Measurements from ENCODE around the gene SPATS2L.

Gene SPATS2L

DNA sequence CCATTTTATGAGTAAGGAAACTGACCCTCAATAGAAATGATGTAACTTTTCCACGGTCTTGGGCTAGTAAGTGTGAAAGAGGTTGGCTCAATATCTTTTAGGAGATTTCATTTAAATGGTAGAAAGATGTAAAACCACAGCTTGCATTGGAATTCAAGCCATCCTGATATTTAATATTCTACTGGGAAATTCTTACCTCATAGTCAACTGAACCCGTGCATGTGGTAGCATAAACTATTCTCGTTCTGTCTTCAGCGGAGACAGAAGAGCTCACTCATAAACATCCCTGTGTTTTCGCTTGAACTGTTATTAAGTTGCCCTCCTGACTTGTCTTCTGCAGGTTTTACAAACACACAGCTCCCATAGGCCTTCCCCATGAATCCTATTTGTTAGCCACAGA lies 8.5 kb upstream of the SPATS2L start:
- DNase-seq (ENCODE audit: low spot score): no peak

DNA sequence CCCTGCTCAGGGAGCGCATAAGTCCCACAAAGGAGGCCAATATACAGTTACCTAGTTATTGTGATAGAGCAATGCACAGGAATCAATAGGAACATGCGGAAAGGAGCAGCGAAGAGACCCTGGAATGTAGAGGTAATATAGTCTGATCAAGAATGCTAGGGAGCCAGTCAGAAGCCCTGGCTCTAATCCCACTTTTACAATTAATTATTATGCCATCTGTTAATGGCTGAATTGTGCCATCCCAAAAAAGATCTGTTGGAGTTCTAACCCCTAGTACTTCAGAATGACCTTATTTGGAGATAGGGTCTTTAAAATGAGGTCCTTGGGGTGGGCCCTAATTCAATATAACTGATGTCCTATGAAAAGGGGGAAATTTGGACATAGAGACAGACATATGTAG lies 7.7 kb upstream of the SPATS2L start:
- no peak for DNase-seq (ENCODE audit: low spot score)

DNA sequence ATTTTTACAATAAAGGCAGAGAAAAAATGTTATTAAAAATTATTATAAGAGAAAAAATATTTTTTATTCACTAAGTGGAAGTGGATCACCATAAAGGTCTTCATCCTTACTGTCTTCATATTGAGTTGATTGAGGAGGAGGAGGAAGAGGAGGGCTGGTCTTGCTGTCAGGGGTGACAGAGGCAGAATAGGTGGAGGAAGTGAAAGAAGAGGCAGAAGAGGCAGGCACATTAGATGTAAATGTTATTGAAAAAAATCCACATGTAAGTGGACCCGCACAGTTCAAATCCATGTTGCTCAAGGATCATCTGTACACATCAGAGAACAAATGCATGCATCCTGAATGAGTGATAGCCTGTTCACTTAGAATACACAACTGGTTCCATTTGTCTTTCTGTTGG lies 6.4 kb upstream of the SPATS2L start:
- no peak for DNase-seq (ENCODE audit: low spot score)

DNA sequence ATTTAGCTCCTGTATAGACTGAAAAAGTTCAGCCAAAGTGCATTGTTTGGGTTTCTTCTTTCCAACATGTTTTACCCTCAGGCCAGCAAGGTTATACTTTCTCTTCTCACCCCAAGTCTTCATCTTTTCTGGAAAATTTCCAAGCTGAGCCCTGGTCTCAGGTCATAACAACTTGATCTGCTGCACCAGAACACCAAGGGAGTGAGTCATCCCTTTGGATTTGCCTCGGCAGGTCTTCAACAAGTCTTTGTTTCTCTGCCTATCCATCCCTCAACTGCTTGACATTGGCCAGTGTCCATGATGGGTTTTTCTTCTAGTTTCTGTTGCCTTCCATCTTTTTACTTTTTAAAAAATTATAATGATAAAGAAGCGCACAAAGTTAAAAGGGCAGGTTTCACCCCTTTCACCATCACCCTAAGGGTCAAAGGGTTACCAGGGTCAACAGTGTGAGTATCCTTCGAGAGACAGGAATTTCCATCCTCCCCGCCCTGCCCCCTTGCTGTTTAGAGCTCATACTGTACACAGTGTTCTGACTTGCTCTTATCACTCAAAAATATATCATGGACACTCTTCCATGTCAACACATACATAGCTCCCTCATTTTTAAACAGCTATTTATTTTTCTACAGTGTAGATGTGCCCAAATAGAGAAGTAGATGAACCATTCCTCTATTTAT lies 5.7 kb upstream of the SPATS2L start:
- no peak for DNase-seq (ENCODE audit: low spot score)

DNA sequence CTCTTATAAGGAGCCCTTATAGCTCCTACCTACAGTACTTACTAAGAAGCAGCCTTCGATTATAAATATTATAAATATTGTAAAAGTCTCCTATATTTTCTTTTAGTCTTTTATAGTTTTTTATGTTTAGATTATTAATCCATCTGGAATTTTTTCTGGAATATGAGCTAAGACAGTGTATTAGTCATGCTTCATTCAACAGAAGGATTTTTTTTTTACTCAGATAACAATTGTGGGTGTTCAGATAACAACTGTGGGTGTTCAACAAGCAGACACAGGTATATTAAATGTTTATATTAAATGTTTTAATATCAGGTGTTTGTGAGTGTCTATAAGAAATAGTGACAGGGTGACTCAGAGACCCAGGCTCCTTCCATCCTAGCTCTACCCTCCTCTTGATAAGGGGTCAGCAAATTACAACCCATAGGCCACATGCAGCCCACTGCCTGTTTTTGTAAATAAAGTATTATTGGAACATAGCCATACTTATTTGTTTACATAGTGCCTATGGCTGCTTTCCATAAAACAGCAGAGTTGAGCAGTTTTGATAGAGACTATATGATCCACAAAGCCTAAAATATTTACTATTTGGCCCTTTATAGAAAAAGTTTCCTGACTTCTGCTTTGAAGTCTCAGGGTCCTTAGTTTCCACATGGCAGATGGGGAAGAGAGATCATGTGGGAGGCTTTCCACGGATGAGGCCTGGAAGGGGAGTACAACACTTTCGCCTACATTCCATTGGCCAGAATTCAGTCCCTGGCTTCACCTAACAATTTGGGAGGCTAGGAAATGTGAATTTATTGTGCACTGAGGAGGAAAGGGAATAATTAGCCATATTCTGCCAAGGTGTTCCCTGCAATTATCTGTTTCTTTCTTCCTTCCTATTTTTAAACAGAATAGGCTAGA lies 4.3 kb upstream of the SPATS2L start:
- DNase-seq (ENCODE audit: low spot score): no peak

DNA sequence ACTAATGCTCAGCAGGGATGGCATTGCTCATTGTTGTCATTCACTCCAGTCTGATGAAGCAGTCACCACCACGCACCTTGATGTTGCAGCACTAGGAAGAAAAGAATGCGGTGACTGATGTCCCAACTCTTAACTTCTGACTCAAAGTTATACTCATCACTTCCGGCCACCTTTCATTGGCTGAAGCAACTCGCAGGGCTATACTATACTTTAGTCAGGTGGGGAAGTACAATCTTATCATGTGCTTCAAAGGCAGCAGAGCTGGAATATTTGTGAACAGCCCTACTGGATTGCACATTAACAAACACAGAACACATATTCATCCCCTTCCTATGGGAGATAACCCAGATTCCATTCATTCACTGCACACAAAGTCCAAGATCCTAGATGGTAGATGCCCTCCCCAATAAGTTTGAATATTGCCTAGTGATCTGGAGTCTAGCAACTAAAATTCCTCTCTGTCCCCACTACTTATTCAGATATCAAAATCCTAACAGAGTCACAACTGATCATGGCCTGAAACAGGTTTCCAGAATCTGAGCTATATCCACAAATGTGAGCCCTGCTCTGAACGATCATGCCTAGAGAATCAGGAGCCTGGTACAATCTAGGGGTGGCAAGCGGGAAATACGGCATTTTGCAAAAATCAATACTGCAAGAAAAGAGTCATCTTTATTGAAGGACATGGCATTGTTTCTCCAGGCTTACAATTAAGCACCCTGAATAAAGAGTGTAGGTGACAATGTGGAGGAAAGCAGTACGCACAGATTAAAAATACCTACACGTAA lies 3.4 kb upstream of the SPATS2L start:
- DNase-seq (ENCODE audit: low spot score): no peak

DNA sequence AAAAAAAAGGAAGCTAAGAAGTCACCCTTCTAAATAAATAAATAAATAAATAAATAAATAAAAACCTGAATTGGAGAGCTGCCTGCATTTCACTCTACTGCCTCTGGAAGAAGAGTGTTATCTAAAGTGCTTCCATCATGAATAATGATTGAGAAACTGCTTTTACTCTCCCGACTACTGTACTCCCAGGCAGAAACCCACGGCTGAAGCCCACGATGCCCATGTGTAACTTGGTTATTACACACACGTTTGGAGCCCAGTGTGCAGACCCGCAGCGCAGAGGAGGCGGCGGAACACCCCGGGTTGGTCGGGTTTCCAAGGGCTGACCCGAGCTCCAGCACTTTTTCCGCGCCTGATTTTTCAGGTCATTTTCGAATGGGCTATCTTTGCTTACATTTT lies 697 bp upstream of the SPATS2L start:
- peak; percentile 4 for DNase-seq (ENCODE audit: low spot score)

DNA sequence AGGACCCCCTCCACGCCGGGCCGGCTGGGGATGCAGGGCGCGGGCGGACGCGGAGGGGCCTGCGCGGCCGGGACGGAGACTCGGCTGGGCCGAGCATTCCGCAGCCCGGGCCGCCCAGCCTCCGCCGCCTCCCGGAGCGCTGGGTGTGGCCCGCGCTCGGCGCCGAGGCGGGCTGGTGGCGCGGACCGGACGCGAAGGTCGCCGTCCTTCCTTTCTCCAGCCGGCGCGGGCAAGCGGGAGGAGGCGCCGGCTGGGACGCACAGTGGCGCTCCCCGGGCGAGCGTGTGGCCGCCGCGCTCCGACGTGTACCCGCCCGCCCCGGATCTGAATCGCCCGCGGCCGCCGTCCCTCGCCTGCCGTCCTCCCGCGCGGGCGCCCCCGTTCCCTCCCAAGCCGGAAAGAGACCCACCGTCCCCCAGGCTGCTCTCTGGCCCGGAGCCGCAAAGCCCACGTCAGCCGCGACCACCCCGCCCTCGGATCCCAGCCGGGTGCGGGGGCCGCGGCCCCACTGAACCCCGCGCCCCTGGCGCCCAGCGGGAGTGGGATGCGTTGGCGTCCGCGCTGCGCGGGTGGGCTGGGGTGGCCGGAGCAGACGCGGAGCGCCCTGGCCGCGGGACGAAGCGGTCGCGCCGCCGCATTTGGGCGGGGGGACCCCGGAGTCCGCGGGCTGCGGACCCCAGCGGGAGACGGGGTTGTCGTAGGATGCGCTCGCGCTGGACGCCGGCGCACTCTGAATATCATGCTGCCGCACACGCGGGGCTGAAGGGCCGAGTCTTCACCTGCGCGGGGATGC lies 634 bp downstream of the SPATS2L start:
- DNase-seq (ENCODE audit: low spot score): peak; percentile 7

DNA sequence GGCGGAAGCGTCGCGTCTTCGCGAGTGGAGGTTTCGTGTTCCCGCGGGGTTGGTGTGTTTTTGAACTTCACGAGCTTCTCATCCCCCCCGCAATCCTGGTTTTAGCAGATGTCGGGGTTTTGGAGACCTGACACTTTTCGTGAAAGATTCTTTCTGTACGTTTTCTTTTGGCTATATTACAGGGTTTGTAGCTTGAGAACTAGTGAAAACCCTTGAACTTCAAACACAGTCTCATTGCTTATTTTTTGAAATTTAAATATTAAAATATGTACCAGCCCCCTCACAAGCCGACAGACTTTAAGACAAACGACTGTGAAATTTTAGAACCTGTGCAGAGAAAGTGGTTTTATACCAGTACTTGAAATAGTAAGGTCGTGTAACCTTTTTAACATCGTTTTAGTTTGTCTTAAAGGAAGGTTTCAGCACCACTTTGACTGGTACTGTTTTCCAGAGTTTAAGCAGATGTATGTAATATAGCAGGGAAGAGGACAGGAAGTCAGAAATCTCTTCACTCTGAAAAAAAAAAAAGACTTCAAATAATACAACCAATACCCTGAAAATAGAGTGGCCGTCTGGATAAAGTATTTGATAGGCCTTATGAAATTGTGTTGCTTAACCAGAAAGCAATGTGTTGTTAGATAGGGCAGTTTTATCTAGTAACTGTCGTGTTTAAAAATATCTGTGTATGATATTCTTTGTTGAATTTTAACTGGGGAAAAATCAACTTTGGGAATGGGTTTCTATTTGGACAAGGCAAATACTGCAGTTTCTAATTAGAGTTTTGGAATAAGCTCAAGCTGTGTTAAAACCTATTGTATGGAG lies 1.4 kb downstream of the SPATS2L start:
- DNase-seq (ENCODE audit: low spot score): no peak

DNA sequence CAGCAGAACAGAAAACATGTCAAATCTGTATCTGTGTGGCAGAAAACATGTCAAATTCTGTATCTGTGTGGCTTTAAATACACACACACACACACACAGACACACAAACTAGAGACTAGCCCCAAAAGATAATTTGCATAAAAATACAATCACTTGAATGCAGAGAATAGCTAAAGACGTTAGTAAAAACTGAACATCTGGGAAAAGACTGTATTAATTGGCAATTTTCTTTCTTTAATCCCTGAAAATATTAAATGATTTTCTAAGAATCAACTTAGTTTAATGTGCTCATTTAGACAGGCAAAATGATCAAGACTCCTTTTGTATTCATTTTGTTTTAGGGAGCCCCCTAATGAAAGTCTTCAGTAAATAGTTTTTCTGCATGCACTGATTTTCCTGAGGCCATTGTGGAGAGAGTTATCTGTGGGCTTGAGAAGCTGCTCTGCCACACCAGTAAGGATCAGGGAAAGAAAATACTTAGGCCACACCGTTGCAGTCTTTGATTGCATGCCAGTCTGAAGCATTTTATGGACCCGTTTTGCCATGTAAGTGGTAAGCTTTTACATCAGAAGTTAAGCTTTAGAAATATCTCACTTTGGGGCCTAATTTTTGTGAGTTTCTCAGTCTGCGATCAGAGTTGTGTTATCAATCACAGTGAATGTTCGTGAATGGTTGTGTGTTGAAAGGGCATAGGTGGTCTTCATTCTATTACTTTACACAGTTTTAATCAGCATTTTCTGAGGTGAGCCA lies 2.2 kb downstream of the SPATS2L start:
- no peak for DNase-seq (ENCODE audit: low spot score)

DNA sequence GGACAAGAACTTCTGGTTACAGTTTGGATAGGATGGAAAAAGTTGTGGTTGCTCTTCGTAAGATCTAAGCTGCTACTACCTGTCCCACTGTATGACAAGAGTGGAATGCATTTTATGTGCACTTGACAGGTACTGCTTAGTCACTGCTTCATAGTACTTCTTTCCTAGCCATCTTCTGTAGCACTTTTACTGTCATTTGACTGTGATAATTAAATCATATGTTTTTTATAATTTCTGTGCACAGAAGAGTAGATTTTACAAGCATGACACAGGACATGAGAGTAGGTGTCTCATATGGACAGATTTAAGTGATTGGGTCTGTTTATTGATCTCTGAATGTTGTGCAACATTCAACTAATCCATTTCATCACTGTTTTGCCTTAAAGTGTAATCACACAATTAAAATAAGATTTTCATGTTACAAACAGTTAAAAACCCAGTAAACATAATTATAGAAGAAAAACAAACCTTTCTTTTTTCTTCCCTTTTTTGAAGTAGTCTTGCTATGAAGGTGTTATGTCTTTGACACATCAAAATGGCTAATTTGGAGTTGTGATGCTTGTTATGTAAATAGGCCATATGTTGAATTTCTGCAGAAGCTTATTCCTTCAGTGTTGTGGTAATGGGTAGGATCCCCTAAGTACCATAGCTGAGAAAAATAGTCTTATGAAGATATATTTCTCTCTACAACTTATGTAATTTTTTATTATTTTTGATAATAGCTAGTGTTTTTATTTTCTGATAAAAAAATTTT lies 3.0 kb downstream of the SPATS2L start:
- no peak for DNase-seq (ENCODE audit: low spot score)

DNA sequence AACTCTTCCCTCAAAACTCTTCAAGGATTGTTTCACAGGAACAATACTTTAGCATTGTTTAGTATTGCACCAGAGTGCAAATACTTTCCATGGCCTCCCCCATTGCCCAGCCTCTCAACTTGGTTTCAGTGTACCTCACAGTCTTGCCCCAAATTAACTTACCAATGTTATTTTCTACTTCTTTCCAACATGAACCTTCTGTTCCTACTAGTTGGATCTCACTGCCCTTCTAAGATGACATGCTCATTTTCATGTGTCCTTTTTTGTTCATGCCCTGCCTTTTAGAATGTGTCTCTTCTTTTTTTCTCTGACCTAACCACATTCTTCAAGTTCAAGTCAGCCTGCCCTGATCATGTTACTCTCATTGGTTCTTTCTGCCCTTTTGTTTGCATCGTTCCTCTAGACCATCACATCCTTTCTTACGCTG lies 4.1 kb downstream of the SPATS2L start:
- no peak for DNase-seq (ENCODE audit: low spot score)

DNA sequence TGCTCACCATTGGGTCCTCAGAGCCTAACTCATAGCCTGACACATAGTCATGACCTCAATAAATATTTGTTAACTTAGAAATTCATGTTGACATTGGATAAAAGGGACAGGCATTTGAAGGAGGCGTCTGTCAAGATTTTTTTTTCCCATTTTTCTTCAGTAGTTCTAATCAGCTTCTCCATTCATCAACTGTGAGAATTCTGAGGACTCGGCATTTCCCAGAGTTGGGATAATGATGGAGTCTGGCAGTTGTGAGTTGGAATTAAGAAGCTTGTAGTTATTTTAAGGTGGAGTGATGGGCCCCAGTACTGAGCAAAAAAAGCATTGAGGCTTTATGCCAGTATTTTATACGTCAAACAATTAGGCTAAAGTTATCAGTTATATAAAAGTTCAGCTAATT lies 4.6 kb downstream of the SPATS2L start:
- no peak for DNase-seq (ENCODE audit: low spot score)

DNA sequence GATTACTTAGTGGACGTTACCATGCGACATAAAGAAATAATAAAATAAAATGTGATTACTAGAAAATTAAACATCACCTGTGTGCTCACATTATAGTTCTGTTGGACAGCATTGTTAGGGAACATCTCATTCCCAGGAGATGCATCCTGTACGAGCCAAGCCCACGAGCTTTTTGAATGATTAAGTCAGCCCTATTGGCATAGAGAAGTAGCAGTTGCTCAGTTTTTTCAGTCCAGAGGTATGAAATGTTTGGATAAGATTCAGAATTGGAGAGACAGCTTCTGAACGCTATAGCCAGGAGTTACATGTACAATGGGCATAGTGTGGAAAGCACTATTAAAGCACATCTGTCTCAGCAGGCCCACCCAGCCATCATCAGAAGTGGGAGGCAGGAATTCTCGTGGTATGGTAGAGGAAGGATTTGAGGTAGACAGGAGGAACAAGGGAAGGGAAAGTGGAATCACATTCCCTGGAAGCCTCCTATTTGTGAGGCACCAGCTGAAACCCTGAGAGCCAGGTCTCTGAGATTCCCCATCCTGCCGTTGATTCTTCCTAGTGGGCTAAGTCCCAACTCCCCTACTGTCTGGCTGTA lies 8.6 kb downstream of the SPATS2L start:
- DNase-seq (ENCODE audit: low spot score): no peak

DNA sequence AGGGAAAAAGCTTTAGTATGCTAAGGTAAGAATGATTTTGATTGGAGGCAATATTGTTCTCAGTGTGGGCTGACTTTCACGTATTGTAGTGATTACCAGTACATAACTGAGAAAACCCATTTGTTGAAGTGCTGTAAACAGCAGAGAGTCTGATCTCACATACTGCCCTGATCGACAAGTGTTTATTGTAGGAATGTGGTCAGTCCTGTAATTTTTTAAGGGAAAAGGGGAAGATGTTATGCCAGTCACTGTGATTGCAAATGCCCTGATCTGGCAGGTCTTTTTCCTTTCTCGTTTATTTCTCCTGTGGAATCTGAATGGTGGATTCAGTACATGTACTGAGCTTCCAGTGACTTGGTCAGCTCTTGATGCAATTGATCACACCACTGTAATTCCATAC lies 11.5 kb downstream of the SPATS2L start:
- no peak for DNase-seq (ENCODE audit: low spot score)

DNA sequence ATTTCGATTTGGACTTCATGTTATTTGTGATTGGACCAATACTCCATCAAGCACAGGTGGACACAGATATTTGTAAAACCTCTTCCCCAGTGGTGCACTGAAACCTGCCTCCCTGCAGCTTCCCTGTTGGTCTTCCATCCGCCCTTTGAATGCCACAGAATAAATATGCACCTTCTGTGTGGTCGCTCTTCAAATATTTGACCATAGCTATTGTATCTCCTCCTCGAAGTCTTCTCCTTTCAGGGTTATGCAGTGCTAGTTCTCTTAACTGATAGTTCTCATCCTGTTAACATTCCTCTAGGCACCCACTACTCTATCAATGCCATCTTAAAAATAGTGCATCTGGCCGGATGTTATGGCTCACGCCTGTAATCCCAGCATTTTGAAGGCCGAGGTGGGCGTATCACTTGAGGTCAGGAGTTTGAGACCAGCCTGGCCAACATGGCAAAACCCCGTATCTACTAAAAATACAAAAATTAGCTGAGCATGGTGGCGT lies 12.5 kb downstream of the SPATS2L start:
- DNase-seq (ENCODE audit: low spot score): no peak

DNA sequence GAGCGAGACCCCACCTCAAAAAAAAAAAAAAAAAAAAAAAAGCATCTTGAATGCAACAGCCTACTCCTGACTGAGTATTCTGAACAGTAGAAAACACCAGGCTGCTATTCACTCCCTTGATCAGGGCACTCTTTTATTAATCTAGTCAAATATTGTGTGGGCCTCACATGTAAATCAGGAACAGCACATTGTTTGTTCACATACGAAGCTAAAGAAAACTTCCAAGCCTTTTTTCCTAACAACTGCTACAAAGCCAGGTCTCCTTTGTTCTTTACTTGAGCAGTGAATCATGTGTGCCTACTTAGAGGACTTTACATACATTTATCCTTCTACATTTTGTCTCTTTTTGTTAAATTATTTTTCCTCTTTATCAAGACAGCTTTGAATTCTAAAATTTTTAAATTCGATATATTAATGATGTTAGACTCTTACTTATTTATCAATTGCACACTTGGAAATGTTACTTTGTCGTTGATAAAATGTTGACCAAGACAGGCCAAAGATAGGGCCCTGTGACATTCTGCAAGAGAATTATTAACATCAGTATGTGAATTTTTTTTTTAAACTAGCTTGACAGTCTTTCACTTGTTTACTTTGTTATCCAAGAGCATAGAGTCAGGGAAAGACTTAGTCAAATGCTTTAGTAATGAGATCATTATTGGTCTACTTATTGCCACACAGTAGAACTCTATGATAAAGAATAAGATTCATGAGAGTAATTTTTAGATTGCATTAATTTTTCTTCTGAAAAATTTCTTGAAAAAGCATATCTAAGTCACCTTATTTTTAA lies 13.2 kb downstream of the SPATS2L start:
- no peak for DNase-seq (ENCODE audit: low spot score)

DNA sequence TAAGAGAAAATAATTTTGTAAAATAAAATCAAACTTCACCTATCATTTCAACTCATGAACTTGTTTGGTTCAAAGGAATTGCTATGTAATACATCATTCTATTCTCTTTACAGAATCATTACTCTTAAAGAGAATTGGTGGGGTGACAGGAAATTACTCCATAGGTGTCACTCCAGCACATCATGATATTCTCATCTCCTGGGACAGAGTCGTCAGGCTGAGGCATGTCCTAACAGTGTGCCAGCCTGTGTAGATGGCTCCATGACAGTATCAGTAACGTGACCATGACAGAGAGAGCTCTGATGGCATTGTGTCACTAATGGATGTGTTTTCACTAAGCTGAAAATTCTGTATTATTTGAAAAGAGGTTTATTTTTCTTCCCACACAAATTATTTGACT lies 13.9 kb downstream of the SPATS2L start:
- no peak for DNase-seq (ENCODE audit: low spot score)

Measured in germinal center (tissue), 1 donor.